Activated T-helper 2 cell treated with anti-CD3 and anti-CD28 coated beads, Interferon-gamma antibody, Interleukin-2, Interleukin-4, amounts not matched to agents 10 μg/mL and 5 μg/mL and 100 μg/mL, durations not matched to agents 14 hours and 24 hours and 36 hours (primary cell): Measurements from ENCODE around the gene FAIM2. TPM values are rescaled to one million over a fixed set of nuclear protein-coding genes. Genes with fewer than 3 reads are reported as not detected.
"Not testable (repeated sequence)": the region's sequence is repeated elsewhere in the genome, so short reads cannot be mapped to it uniquely, and the experiment has no call there.

ENCODE experiments used
- DNase-seq: peaks from one replicate; pipeline ENCODE4 v3.0.0; 2021; ENCODE audit warnings: low spot score
- H3K27ac Mint-ChIP-seq: one replicate; pipeline ENCODE4 v1.8.0; 2021; ENCODE audit warnings: mixed read lengths
- H3K27me3 Mint-ChIP-seq: one replicate; pipeline ENCODE4 v1.8.0; 2021; ENCODE audit warnings: low read depth, mixed read lengths
- H3K36me3 Mint-ChIP-seq: one replicate; pipeline ENCODE4 v1.8.0; 2021; ENCODE audit warnings: low read depth, mixed read lengths
- H3K4me1 Mint-ChIP-seq: one replicate; pipeline ENCODE4 v1.8.0; 2021; ENCODE audit warnings: low read depth, mixed read lengths
- H3K4me3 Mint-ChIP-seq: one replicate; pipeline ENCODE4 v1.8.0; 2021; ENCODE audit warnings: low read depth, mild to moderate bottlenecking, moderate library complexity, mixed read lengths
- H3K9me3 Mint-ChIP-seq: one replicate; pipeline ENCODE4 v1.8.0; 2021; ENCODE audit warnings: mixed read lengths
- intact Hi-C: fragments of 100-400 bp; cut with micrococcal nuclease; formaldehyde crosslinking; loops from one replicate; pipeline ENCODE4 v1.15.1; 2023
- total RNA-seq: library from RNA; stranded (reverse); gene quantifications from 2 replicates; pipeline ENCODE4 v1.2.3, GENCODE V29; 2022

FAIM2 gene
- total RNA-seq, 1 donor from 2014 or later, result 0.23 TPM

- intact Hi-C loops, result no loop called here
- DNase-seq, result no peak
- no peaks in the 10 kb centered on the region for H3K4me1 Mint-ChIP-seq
- no peaks in the 10 kb centered on the region for H3K9me3 Mint-ChIP-seq
- H3K27ac Mint-ChIP-seq, result no peak overlapping the region
- peaks cover 6% of the 10 kb centered on the region for H3K27me3 Mint-ChIP-seq
- H3K4me3 Mint-ChIP-seq, result no peak overlapping the region
- no peaks in the 10 kb centered on the region for H3K36me3 Mint-ChIP-seq
Measured at GRCh38 chr12:49885663-49886461, 17.8 kb downstream of the FAIM2 start.

- peaks cover 6% of the 10 kb centered on the region for H3K27me3 Mint-ChIP-seq
- intact Hi-C loops, result no loop called here
- peaks cover 7% of the 10 kb centered on the region for H3K9me3 Mint-ChIP-seq
- no peak for DNase-seq
- no peak overlapping the region for H3K4me3 Mint-ChIP-seq
- no peaks in the 10 kb centered on the region for H3K36me3 Mint-ChIP-seq
- no peaks in the 10 kb centered on the region for H3K4me1 Mint-ChIP-seq
- H3K27ac Mint-ChIP-seq, result no peak overlapping the region
Measured at GRCh38 chr12:49885118-49885517, 18.6 kb downstream of the FAIM2 start.

- Mint-ChIP-seq H3K4me3 (no peak overlapping the region), H3K9me3 (peaks cover 29% of the 10 kb centered on the region), H3K27me3 (peaks cover 6% of the 10 kb centered on the region), H3K27ac (no peak overlapping the region), H3K4me1 (no peaks in the 10 kb centered on the region), H3K36me3 (no peaks in the 10 kb centered on the region)
- DNase-seq, result no peak
- intact Hi-C loops, result no loop called here
Measured at GRCh38 chr12:49882851-49883464, 20.7 kb downstream of the FAIM2 start.

GRCh38 chr12:49882248-49882850 lies 21.4 kb downstream of the FAIM2 start:
- DNase-seq, result no peak
- peaks cover 32% of the 10 kb centered on the region for H3K9me3 Mint-ChIP-seq
- intact Hi-C loops, result no loop called here
- no peak overlapping the region for H3K4me3 Mint-ChIP-seq
- no peak overlapping the region for H3K27ac Mint-ChIP-seq
- peaks cover 6% of the 10 kb centered on the region for H3K27me3 Mint-ChIP-seq
- H3K4me1 Mint-ChIP-seq, result no peaks in the 10 kb centered on the region
- no peaks in the 10 kb centered on the region for H3K36me3 Mint-ChIP-seq

GRCh38 chr12:49881415-49882247 lies 22.1 kb downstream of the FAIM2 start:
- no peaks in the 10 kb centered on the region for H3K36me3 Mint-ChIP-seq

GRCh38 chr12:49880756-49881414 lies 22.8 kb downstream of the FAIM2 start:
- DNase-seq, result no peak
- H3K27ac Mint-ChIP-seq, result no peak overlapping the region
- H3K36me3 Mint-ChIP-seq, result no peaks in the 10 kb centered on the region
- no peaks in the 10 kb centered on the region for H3K4me1 Mint-ChIP-seq
- intact Hi-C loops, result no loop called here
- H3K27me3 Mint-ChIP-seq, result peaks cover 6% of the 10 kb centered on the region
- H3K9me3 Mint-ChIP-seq, result peaks cover 32% of the 10 kb centered on the region
- no peak overlapping the region for H3K4me3 Mint-ChIP-seq

More at GRCh38 chr12:49881415-49882247, 22.1 kb downstream of the FAIM2 start:
- DNase-seq, result no peak
- H3K27me3 Mint-ChIP-seq, result peaks cover 6% of the 10 kb centered on the region
- H3K4me1 Mint-ChIP-seq, result no peaks in the 10 kb centered on the region
- intact Hi-C loops, result no loop called here
- no peak overlapping the region for H3K4me3 Mint-ChIP-seq
- H3K9me3 Mint-ChIP-seq, result peaks cover 32% of the 10 kb centered on the region
- H3K27ac Mint-ChIP-seq, result no peak overlapping the region

GRCh38 chr12:49879065-49879464 lies 24.6 kb downstream of the FAIM2 start:
- H3K9me3 Mint-ChIP-seq, result peaks cover 32% of the 10 kb centered on the region
- DNase-seq, H3K36me3 Mint-ChIP-seq, H3K4me1 Mint-ChIP-seq, H3K27me3 Mint-ChIP-seq, intact Hi-C loops, H3K4me3 Mint-ChIP-seq, H3K27ac Mint-ChIP-seq: not testable (repeated sequence)

- Mint-ChIP-seq H3K4me1 (no peaks in the 10 kb centered on the region), H3K9me3 (peaks cover 32% of the 10 kb centered on the region), H3K36me3 (no peaks in the 10 kb centered on the region), H3K4me3 (no peak overlapping the region), H3K27ac (no peak overlapping the region), H3K27me3 (peaks cover 2% of the 10 kb centered on the region)
- DNase-seq, result no peak
- intact Hi-C loops, result no loop called here
Measured at GRCh38 chr12:49878021-49878420, 25.7 kb downstream of the FAIM2 start.

- no peak for DNase-seq
- H3K9me3 Mint-ChIP-seq, result peaks cover 32% of the 10 kb centered on the region
- H3K4me1 Mint-ChIP-seq, result no peaks in the 10 kb centered on the region
- peaks cover 2% of the 10 kb centered on the region for H3K27me3 Mint-ChIP-seq
- H3K4me3 Mint-ChIP-seq, result no peak overlapping the region
- no peaks in the 10 kb centered on the region for H3K36me3 Mint-ChIP-seq
- no peak overlapping the region for H3K27ac Mint-ChIP-seq
- intact Hi-C loops, result no loop called here
Measured at GRCh38 chr12:49877066-49877465, 26.6 kb downstream of the FAIM2 start.

GRCh38 chr12:49876070-49876469 lies 27.6 kb downstream of the FAIM2 start:
- H3K27ac Mint-ChIP-seq, result no peak overlapping the region
- intact Hi-C loops, result no loop called here
- DNase-seq, result no peak
- no peak overlapping the region for H3K4me3 Mint-ChIP-seq
- no peaks in the 10 kb centered on the region for H3K36me3 Mint-ChIP-seq
- peaks cover 32% of the 10 kb centered on the region for H3K9me3 Mint-ChIP-seq
- H3K4me1 Mint-ChIP-seq, result no peaks in the 10 kb centered on the region
- H3K27me3 Mint-ChIP-seq, result peaks cover 2% of the 10 kb centered on the region

- H3K27ac Mint-ChIP-seq, result no peak overlapping the region
Measured at GRCh38 chr12:49875115-49875720, 28.5 kb downstream of the FAIM2 start.

More at GRCh38 chr12:49875115-49875720, 28.5 kb downstream of the FAIM2 start:
- DNase-seq, result no peak
- H3K9me3 Mint-ChIP-seq, result peaks cover 26% of the 10 kb centered on the region
- H3K4me1 Mint-ChIP-seq, result no peaks in the 10 kb centered on the region
- H3K4me3 Mint-ChIP-seq, result no peak overlapping the region
- peaks cover 2% of the 10 kb centered on the region for H3K27me3 Mint-ChIP-seq
- intact Hi-C loops, result no loop called here
- H3K36me3 Mint-ChIP-seq, result no peaks in the 10 kb centered on the region
